Activated CD8-positive, alpha-beta memory T cell treated with anti-CD3 and anti-CD28 coated beads, Interleukin-2, amount 50 U/mL, for 1 hour (primary cell): ENCODE data around the gene KRT6C.
"Not testable (repeated sequence)": the region's sequence is repeated elsewhere in the genome, so short reads cannot be mapped to it uniquely, and the experiment has no call there.

Experiments used
- DNase-seq: peaks from one replicate; pipeline ENCODE4 v3.0.0-alpha.2; 2020; ENCODE audit errors: extremely low read depth

KRT6C gene

GRCh38 chr12:52473768-52474167, at the start of gene KRT6C:
KRT6C (minus strand) TSS chr12:52473805; CDS start chr12:52473737, 68 bp downstream.
- no peak for DNase-seq

GRCh38 chr12:52522346-52523011, 48.9 kb upstream of the KRT6C start:
- DNase-seq = no peak

GRCh38 chr12:52521568-52522266, 48.1 kb upstream of the KRT6C start:
- no peak for DNase-seq

- no peak for DNase-seq
Observed at GRCh38 chr12:52521175-52521567, 47.6 kb upstream of the KRT6C start.

- no peak for DNase-seq
Observed at GRCh38 chr12:52519826-52520662, 46.4 kb upstream of the KRT6C start, which contains the start of gene KRT5. KRT5 (minus strand) TSS chr12:52520394; CDS start chr12:52520296, 98 bp downstream.

GRCh38 chr12:52519387-52519703, 45.7 kb upstream of the KRT6C start:
- DNase-seq = no peak

GRCh38 chr12:52518574-52519386, 45.2 kb upstream of the KRT6C start:
- no peak for DNase-seq

GRCh38 chr12:52517888-52518287, 44.3 kb upstream of the KRT6C start:
- no peak for DNase-seq

GRCh38 chr12:52517005-52517835, 43.6 kb upstream of the KRT6C start:
- no peak for DNase-seq

GRCh38 chr12:52515927-52516831, 42.6 kb upstream of the KRT6C start:
- DNase-seq = no peak

GRCh38 chr12:52515319-52515646, 41.7 kb upstream of the KRT6C start:
- no peak for DNase-seq

- no peak for DNase-seq
Observed at GRCh38 chr12:52514471-52515318, 41.1 kb upstream of the KRT6C start.

- DNase-seq = no peak
Observed at GRCh38 chr12:52513736-52514135, 40.1 kb upstream of the KRT6C start.

GRCh38 chr12:52508211-52508610, 34.6 kb upstream of the KRT6C start:
- DNase-seq = no peak

- no peak for DNase-seq
Observed at GRCh38 chr12:52506858-52507715, 33.5 kb upstream of the KRT6C start.

GRCh38 chr12:52502877-52503276, 29.3 kb upstream of the KRT6C start:
- DNase-seq = no peak

- no peak for DNase-seq
Observed at GRCh38 chr12:52501490-52501889, 27.9 kb upstream of the KRT6C start.

- not testable (repeated sequence) for DNase-seq
Observed at GRCh38 chr12:52500574-52500973, 27.0 kb upstream of the KRT6C start.
